Neural crest cell (in vitro differentiated cells): ENCODE data around the gene RNF130. TPM values are rescaled to one million over a fixed set of nuclear protein-coding genes. Genes with fewer than 3 reads are reported as not detected.
"Not testable (repeated sequence)": the region's sequence is repeated elsewhere in the genome, so short reads cannot be mapped to it uniquely, and the experiment has no call there.

Experiments
- DNase-seq: peaks from one replicate; pipeline ENCODE4 v3.0.0; 2021; ENCODE audit warnings: low read depth, mixed read lengths, low spot score
- H3K27ac Mint-ChIP-seq: one replicate; pipeline ENCODE4 v1.8.0; 2021; ENCODE audit warnings: mild to moderate bottlenecking, mixed read lengths; ENCODE audit not compliant: unreplicated experiment
- H3K27me3 Mint-ChIP-seq: 2 replicates; pipeline ENCODE4 v1.8.0; 2021; ENCODE audit warnings: low read depth, mild to moderate bottlenecking, mixed read lengths
- H3K36me3 Mint-ChIP-seq: 2 replicates; pipeline ENCODE4 v1.8.0; 2021; ENCODE audit warnings: low read depth, mild to moderate bottlenecking, mixed read lengths
- H3K4me1 Mint-ChIP-seq: 2 replicates; pipeline ENCODE4 v1.8.0; 2021; ENCODE audit warnings: mixed read lengths
- H3K4me3 Mint-ChIP-seq: one replicate; pipeline ENCODE4 v1.8.0; 2021; ENCODE audit warnings: mild to moderate bottlenecking, mixed read lengths
- H3K9me3 Mint-ChIP-seq: 2 replicates; pipeline ENCODE4 v1.8.0; 2021; ENCODE audit warnings: mixed read lengths
- CTCF ChIP-seq: fragments of 200-600 bp; sonication (generic); conservative IDR thresholded peaks from 2 replicates; pipeline ENCODE4 v1.5.0; 2021; ENCODE audit warnings: antibody characterized with exemption, mild to moderate bottlenecking
- total RNA-seq: library from RNA; stranded (reverse); gene quantifications from 2 replicates; pipeline ENCODE4 v1.2.1, GENCODE V29; 2021

The RNF130 gene
- total RNA-seq, 1 donor from 2014 or later = 113 TPM

DNA sequence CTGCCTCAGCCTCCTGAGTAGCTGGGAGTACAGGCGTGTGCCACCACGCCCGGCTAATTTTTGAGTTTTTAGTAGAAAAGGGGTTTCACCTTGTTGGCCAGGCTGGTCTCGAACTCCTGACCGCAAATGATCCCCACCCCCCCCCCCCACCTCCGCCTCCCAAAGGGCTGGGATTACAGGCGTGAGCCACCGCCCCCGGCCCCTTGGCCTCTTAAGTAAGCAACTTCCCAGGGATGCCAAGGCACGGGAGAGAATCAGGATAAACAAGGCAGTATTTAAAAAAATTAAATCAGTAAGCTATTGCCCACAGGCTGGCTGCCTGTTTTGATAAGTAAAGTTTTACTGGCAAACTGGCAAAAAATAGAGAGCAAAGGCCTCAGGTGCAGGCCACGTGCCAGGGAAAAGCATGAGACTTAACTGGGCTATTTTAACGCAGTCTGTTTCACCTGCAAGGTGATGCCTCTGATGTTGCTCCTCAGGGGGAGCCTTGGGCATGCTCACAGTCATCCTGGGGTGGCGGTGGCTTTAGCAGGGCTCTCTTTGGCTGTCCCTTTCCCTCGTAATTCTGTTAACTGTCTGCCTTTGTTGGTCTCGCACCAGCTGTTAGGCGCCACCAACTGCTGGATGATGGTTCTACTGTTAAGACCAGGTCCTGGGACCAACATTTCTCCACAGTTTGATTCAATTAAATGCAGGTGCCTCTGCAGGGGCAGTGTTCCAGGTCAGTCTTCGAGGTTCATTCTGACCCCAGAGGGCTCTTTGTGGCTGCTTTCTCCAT lies 19.4 kb upstream of the RNF130 start:
- peaks cover 4% of the 10 kb centered on the region for H3K9me3 Mint-ChIP-seq
- peaks cover 28% of the 10 kb centered on the region for H3K4me1 Mint-ChIP-seq
- no peaks in the 10 kb centered on the region for H3K36me3 Mint-ChIP-seq
- TF ChIP-seq CTCF = peak; percentile 38
- peak; percentile 35 for DNase-seq
- H3K4me3 Mint-ChIP-seq = peak overlapping the region; percentile 81
- H3K27ac Mint-ChIP-seq = peak overlapping the region; percentile 86
- H3K27me3 Mint-ChIP-seq = no peaks in the 10 kb centered on the region

GRCh38 chr5:180090098-180090768 lies 18.7 kb upstream of the RNF130 start:
- TF ChIP-seq CTCF = peak; percentile 99
- Mint-ChIP-seq H3K36me3 (no peaks in the 10 kb centered on the region), H3K4me3 (peak overlapping the region; percentile 86), H3K27me3 (no peaks in the 10 kb centered on the region), H3K27ac (peak overlapping the region; percentile 98), H3K9me3 (peaks cover 3% of the 10 kb centered on the region), H3K4me1 (peaks cover 33% of the 10 kb centered on the region)
- peak; percentile 88 for DNase-seq

- DNase-seq, H3K36me3 Mint-ChIP-seq, H3K27me3 Mint-ChIP-seq, H3K9me3 Mint-ChIP-seq: not testable (repeated sequence)
- H3K4me3 Mint-ChIP-seq = peak overlapping the region; percentile 86
- peaks cover 39% of the 10 kb centered on the region for H3K4me1 Mint-ChIP-seq
- peak overlapping the region; percentile 98 for H3K27ac Mint-ChIP-seq
These were observed 18.1 kb upstream of the RNF130 start for GRCh38 chr5:180089628-180090027.

DNA sequence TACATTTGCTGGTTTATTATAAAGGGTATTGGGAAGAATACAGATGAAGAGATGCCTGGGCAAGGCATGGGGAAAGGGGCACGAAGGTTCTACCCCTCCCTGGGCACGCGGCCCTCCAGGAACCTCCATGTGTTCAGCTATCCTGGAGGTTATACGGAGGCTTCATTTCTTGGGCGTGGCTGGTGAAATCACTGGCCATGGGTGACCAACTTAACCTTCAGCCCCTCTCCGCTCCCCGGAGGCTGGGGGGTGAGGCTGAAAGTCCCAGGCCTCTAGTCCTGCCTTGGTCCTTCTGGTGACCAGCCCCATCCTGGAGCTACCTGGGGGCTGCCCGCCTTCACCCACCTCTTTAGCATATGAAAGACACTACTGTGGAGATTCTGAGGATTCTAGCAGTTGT lies 17.0 kb upstream of the RNF130 start:
- H3K36me3 Mint-ChIP-seq = no peaks in the 10 kb centered on the region
- no peaks in the 10 kb centered on the region for H3K27me3 Mint-ChIP-seq
- TF ChIP-seq CTCF = no peak
- peak overlapping the region; percentile 62 for H3K4me3 Mint-ChIP-seq
- no peaks in the 10 kb centered on the region for H3K9me3 Mint-ChIP-seq
- no peak for DNase-seq
- peaks cover 49% of the 10 kb centered on the region for H3K4me1 Mint-ChIP-seq
- no peak overlapping the region for H3K27ac Mint-ChIP-seq

DNA sequence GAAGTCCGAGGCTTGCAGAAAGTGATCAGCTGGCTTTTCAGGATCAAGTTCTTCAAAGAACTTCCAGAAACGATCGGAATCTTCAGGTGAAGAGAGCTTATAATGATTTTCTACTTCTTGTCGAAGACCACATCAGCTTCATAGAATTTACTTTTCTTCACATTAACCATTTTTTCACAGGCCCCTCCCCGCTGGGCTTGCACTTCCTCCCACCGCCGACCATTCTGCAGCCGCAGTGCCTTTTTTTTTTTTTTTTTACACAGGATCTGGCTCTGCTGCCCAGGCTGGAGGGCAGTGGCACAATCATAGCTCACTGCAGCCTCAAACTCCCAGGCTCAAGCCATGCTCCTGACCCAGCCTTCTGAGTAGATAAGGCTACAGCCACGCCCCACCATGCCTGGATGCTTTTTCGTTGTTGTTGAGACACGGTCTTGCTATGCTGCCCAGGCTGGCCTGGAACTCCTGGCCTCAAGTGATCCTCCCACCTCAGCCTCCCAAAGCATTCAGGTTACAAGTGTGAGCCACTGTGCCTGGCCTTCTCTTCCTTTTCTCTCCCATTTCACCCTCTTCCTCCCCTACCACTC lies 15.3 kb upstream of the RNF130 start:
- no peak for TF ChIP-seq CTCF
- peak overlapping the region; percentile 35 for H3K27ac Mint-ChIP-seq

More for the DNA sequence above, 15.3 kb upstream of the RNF130 start:
- no peak for DNase-seq
- Mint-ChIP-seq H3K27me3 (no peaks in the 10 kb centered on the region), H3K9me3 (no peaks in the 10 kb centered on the region), H3K4me3 (no peak overlapping the region), H3K4me1 (peaks cover 63% of the 10 kb centered on the region), H3K36me3 (no peaks in the 10 kb centered on the region)
